GM12878 (cell line): Measurements from ENCODE around the gene CENPH. TPM values are rescaled to one million over a fixed set of nuclear protein-coding genes. Genes with fewer than 3 reads are reported as not detected.
A peak's percentile ranks its signal among the peaks of the same experiment; 100 is the strongest.

Experiments
- ATAC-seq: fragments of 200-7000 bp; cut with Tn5 transposase; 3 replicates; pipeline ENCODE4 v1.9.1; 2020; ENCODE audit warnings: mild to moderate bottlenecking, moderate library complexity
- BruUV-seq: library from RNA; stranded (reverse); fragments of 400-500 nt; replicated peaks from 2 replicates; lab custom pipeline; 2021; lab: Mats Ljungman, UMichigan
- CTCF ChIA-PET: fragments of 300-600 bp; sonication (Branson Sonifier 250); formaldehyde crosslinking; extraction: SDS; loops from one replicate; lab custom pipeline; 2021; ENCODE audit warnings: inconsistent platforms; lab: Yijun Ruan, JAX
- POLR2A ChIA-PET: fragments of 350-600 bp; formaldehyde crosslinking; extraction: SDS; loops from one replicate; lab custom pipeline; 2021; ENCODE audit warnings: inconsistent platforms; lab: Charles Lee
- RAD21 ChIA-PET: fragments of 300-600 bp; sonication (Branson Sonifier 250); formaldehyde crosslinking; loops from one replicate; lab custom pipeline; 2023; ENCODE audit warnings: antibody characterized with exemption; ENCODE audit not compliant: unreplicated experiment; lab: Charles Lee
- SMC1A ChIA-PET: fragments of 300-600 bp; sonication (Branson Sonifier 250); formaldehyde crosslinking; loops from one replicate; lab custom pipeline; 2023; ENCODE audit not compliant: unreplicated experiment, uncharacterized antibody; lab: Charles Lee
- DNase-seq: peaks from one replicate; pipeline ENCODE4 v3.0.0-alpha.2; 2011; ENCODE audit warnings: low read depth, low spot score
- FAIRE-seq: peaks from 3 replicates; lab custom pipeline; 2011; peaks lifted over from hg19 to GRCh38; lab: Jason Lieb, UNC
- H2AFZ ChIP-seq: 2 replicates; pipeline ENCODE4 v1.6.0; 2011; ENCODE audit warnings: low read depth, low read length, control low read depth; ENCODE audit not compliant: control insufficient read depth
- H3K27ac ChIP-seq: 2 replicates; pipeline ENCODE4 v1.5.1; 2011; ENCODE audit warnings: control low read depth; ENCODE audit not compliant: control insufficient read depth, insufficient read depth
- H3K27me3 ChIP-seq, 2 experiments: replicated peaks in 1 of 2; 2 replicates each; pipeline versions ENCODE4 v1.6.0 to v1.6.1; 2011; ENCODE audit warnings: low read length in 1 of 2; ENCODE audit not compliant: control insufficient read depth in 2 of 2, insufficient read depth in 2 of 2
- H3K36me3 ChIP-seq, 2 experiments: 2 replicates each; pipeline ENCODE4 v1.5.1; 2011; ENCODE audit warnings: low read length in 1 of 2; ENCODE audit not compliant: control insufficient read depth in 2 of 2, insufficient read depth in 2 of 2
- H3K4me1 ChIP-seq: 2 replicates; pipeline ENCODE4 v1.6.1; 2011; ENCODE audit warnings: mild to moderate bottlenecking, low read length, moderate library complexity, mixed read lengths; ENCODE audit not compliant: control insufficient read depth, insufficient read depth
- H3K4me2 ChIP-seq: 2 replicates; pipeline ENCODE4 v1.6.0; 2011; ENCODE audit warnings: control low read depth; ENCODE audit not compliant: control insufficient read depth, insufficient read depth
- H3K4me3 ChIP-seq: fragments of 200-600 bp; sonication (generic); 2 replicates; pipeline ENCODE4 v1.5.1; 2016
- H3K79me2 ChIP-seq: 2 replicates; pipeline ENCODE4 v1.6.0; 2011; ENCODE audit warnings: low read length; ENCODE audit not compliant: control insufficient read depth, insufficient read depth
- H3K9ac ChIP-seq: 2 replicates; pipeline ENCODE4 v1.8.0; 2011; ENCODE audit warnings: low read length, control low read depth, mixed read lengths; ENCODE audit not compliant: control insufficient read depth, insufficient read depth
- H3K9me3 ChIP-seq: replicated peaks from 3 replicates; pipeline ENCODE4 v1.5.1; 2011; ENCODE audit warnings: mild to moderate bottlenecking, low read length; ENCODE audit not compliant: control insufficient read depth, insufficient read depth
- H4K20me1 ChIP-seq: 2 replicates; pipeline ENCODE4 v1.6.0; 2011; ENCODE audit not compliant: control insufficient read depth, insufficient read depth
- CEBPB ChIP-seq, 2 experiments: fragments of 150-350 bp in 1 of 2; IDR thresholded peaks; 2 replicates each; pipeline ENCODE4 v1.6.1; 2012 to 2014; ENCODE audit warnings: low read depth in 2 of 2, low read length in 2 of 2, borderline replicate concordance in 1 of 2, inconsistent platforms in 1 of 2
- CHD4 ChIP-seq: fragments of 200-600 bp; sonication (generic); IDR thresholded peaks from 2 replicates; pipeline ENCODE4 v1.6.1; 2016; ENCODE audit warnings: mild to moderate bottlenecking
- EGR1 ChIP-seq, 2 experiments: IDR thresholded peaks; 1 replicate in 1 of 2; 2 replicates in 1 of 2; pipeline ENCODE4 v1.6.1; 2011 to 2012; ENCODE audit warnings: low read depth in 2 of 2, low read length in 2 of 2, borderline replicate concordance in 1 of 2, mild to moderate bottlenecking in 1 of 2, moderate library complexity in 1 of 2
- KLF5 ChIP-seq: fragments of 450-650 bp; IDR thresholded peaks from 2 replicates; pipeline ENCODE4 v1.6.1; 2014; ENCODE audit warnings: mild to moderate bottlenecking; ENCODE audit not compliant: partially characterized antibody
- LARP7 ChIP-seq: fragments of 450-650 bp; IDR thresholded peaks from 2 replicates; pipeline ENCODE4 v1.6.1; 2017; ENCODE audit warnings: mild to moderate bottlenecking
- POLR2AphosphoS2 ChIP-seq: IDR thresholded peaks from 2 replicates; pipeline ENCODE4 v1.6.1; 2011; ENCODE audit warnings: low read depth, mild to moderate bottlenecking, low read length, improper control_type of control experiment, moderate library complexity
- SMARCA5 ChIP-seq: fragments of 450-650 bp; IDR thresholded peaks from 2 replicates; pipeline ENCODE4 v1.6.1; 2017; ENCODE audit warnings: mild to moderate bottlenecking
- WGBS: methylation state at CpG from one replicate; pipeline ENCODE4 v1.1.6; 2016; ENCODE audit warnings: low lambda C conversion rate; ENCODE audit not compliant: insufficient replicate concordance, insufficient coverage; ENCODE audit errors: missing lambda C conversion rate; 5-methylcytosine and 5-hydroxymethylcytosine counted together
- in situ Hi-C: fragments of 300-500 bp; cut with MboI; formaldehyde crosslinking; loops from 9 replicates; pipeline ENCODE4 v1.14.3; 2018; ENCODE audit warnings: mixed read lengths
- intact Hi-C: fragments of 100-400 bp; cut with micrococcal nuclease; formaldehyde crosslinking; loops from one replicate; pipeline ENCODE4 v1.14.2; 2022; ENCODE audit not compliant: unreplicated experiment
- polyA plus RNA-seq, 11 experiments: library from polyadenylated mRNA; depleted of rRNA in 4 of 11; unstranded in 6 of 11; stranded (reverse) in 5 of 11; fragments of >200 nt; fragmentation: Nextera tagmentation in 4 of 11; fragmentation: Illumina TruSeq in 1 of 11; extraction: Ambion mirVana in 4 of 11; extraction: Trizol in 1 of 11; gene quantifications; 1 replicate in 1 of 11; 2 replicates in 10 of 11; pipeline versions ENCODE4 v1.2.1 to v1.2.3, GENCODE V29; 2011 to 2016; ENCODE audit warnings: inconsistent platforms in 2 of 11, missing spikeins in 2 of 11, low read depth in 1 of 11
- total RNA-seq, 4 experiments: library from RNA; depleted of rRNA in 3 of 4; stranded (reverse); fragments of >200 nt in 3 of 4; fragmentation: Illumina TruSeq in 1 of 4; extraction: Trizol in 1 of 4; gene quantifications; 2 replicates each; pipeline versions ENCODE4 v1.2.1 to v1.2.3, GENCODE V29; 2013 to 2021
- TF ChIP-seq, protein P1 (sequence below): IDR thresholded peaks from 2 replicates; pipeline ENCODE4 v1.6.1; 2011; ENCODE audit warnings: low read depth, low read length, improper control_type of control experiment, borderline replicate concordance
- TF ChIP-seq, protein P2 (sequence below): fragments of 150-350 bp; IDR thresholded peaks from 2 replicates; pipeline ENCODE4 v1.6.1; 2016; ENCODE audit warnings: low read depth, low read length

The CENPH gene
- total and polyA plus RNA-seq, 10 of the 15 experiments (the other 5 are each of a cell fraction or from before 2014, with no cell fraction given), result 7.3 to 65.6 (median 45.9) TPM

- Histone ChIP-seq H3K4me3 (no peak overlapping the region), H3K27ac (no peak overlapping the region), H3K36me3 (peaks cover 2 to 20% of the 10 kb centered on the region in 2 experiments; a peak in 3 of 4 replicates), H2AFZ (no peak overlapping the region), H3K9me3 (no peaks in the 10 kb centered on the region), H3K79me2 (peaks cover 28% of the 10 kb centered on the region), H3K4me1 (no peaks in the 10 kb centered on the region), H4K20me1 (no peaks in the 10 kb centered on the region), H3K4me2 (peak overlapping the region; percentile 9; the same call in 1 of the 2 replicates), H3K27me3 (no peaks in the 10 kb centered on the region), H3K9ac (no peak overlapping the region)
- in situ Hi-C loops, result no loop called here
- WGBS, result 100% methylated on average over 1 of the region's 1 CpG
- FAIRE-seq (no peak), ATAC-seq (no peak), DNase-seq (no peak)
- no peak for TF ChIP-seq SMARCA5
- no peak for TF ChIP-seq KLF5
- TF ChIP-seq LARP7, result no peak
- no peak for TF ChIP-seq POLR2AphosphoS2
- no peak for TF ChIP-seq CHD4
- TF ChIP-seq, protein P1, sequence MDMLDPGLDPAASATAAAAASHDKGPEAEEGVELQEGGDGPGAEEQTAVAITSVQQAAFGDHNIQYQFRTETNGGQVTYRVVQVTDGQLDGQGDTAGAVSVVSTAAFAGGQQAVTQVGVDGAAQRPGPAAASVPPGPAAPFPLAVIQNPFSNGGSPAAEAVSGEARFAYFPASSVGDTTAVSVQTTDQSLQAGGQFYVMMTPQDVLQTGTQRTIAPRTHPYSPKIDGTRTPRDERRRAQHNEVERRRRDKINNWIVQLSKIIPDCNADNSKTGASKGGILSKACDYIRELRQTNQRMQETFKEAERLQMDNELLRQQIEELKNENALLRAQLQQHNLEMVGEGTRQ, result no peak
- TF ChIP-seq CEBPB (IDR thresholded peaks at IDR 0.05; ENCODE audit: borderline replicate concordance in 1 of 2, low read depth in 2 of 2, low read length in 2 of 2), result no peak
- TF ChIP-seq, protein P2, sequence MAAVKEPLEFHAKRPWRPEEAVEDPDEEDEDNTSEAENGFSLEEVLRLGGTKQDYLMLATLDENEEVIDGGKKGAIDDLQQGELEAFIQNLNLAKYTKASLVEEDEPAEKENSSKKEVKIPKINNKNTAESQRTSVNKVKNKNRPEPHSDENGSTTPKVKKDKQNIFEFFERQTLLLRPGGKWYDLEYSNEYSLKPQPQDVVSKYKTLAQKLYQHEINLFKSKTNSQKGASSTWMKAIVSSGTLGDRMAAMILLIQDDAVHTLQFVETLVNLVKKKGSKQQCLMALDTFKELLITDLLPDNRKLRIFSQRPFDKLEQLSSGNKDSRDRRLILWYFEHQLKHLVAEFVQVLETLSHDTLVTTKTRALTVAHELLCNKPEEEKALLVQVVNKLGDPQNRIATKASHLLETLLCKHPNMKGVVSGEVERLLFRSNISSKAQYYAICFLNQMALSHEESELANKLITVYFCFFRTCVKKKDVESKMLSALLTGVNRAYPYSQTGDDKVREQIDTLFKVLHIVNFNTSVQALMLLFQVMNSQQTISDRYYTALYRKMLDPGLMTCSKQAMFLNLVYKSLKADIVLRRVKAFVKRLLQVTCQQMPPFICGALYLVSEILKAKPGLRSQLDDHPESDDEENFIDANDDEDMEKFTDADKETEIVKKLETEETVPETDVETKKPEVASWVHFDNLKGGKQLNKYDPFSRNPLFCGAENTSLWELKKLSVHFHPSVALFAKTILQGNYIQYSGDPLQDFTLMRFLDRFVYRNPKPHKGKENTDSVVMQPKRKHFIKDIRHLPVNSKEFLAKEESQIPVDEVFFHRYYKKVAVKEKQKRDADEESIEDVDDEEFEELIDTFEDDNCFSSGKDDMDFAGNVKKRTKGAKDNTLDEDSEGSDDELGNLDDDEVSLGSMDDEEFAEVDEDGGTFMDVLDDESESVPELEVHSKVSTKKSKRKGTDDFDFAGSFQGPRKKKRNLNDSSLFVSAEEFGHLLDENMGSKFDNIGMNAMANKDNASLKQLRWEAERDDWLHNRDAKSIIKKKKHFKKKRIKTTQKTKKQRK, result no peak
- no peak for TF ChIP-seq EGR1 (IDR thresholded peaks at IDR 0.05; ENCODE audit: borderline replicate concordance in 1 of 2, low read depth in 2 of 2, low read length in 2 of 2)
- BruUV-seq, result no TSS peak
- ChIA-PET POLR2A (interaction anchor here (1.0 kb wide), 1 partner anchor 18 kb away, joined by 4 read pairs; no protein-coding TSS in a partner anchor), RAD21 (no interaction called here), CTCF (interaction anchor here (1.1 kb wide), 1 partner anchor 66 kb away, joined by 4 read pairs; no protein-coding TSS in a partner anchor), SMC1A (interaction anchor here (1.0 kb wide), 1 partner anchor 64 kb away, joined by 3 read pairs; no protein-coding TSS in a partner anchor)
- intact Hi-C loops, result no loop called here
Measured at GRCh38 chr5:69170495-69170894, 18.9 kb upstream of the CENPH start.
